Upper lobe of left lung (tissue), 4 donors: ENCODE data around the gene CHIC2.

Source experiments
- EP300 ChIP-seq, 4 donors: sonication (generic); formaldehyde crosslinking; IDR thresholded peaks; one replicate each; pipeline ENCODE4 v1.5.1; 2017; ENCODE audit warnings: antibody characterized with exemption in 4 of 4, control low read depth in 2 of 4
- POLR2AphosphoS5 ChIP-seq, 2 donors: sonication (generic); formaldehyde crosslinking; IDR thresholded peaks; one replicate each; pipeline ENCODE4 v1.5.1; 2017; ENCODE audit warnings: antibody characterized with exemption in 2 of 2
- TF ChIP-seq, protein P1 (sequence below), 6 experiments: fragments of 450-650 bp in 4 of 6; fragments of 200-600 bp in 2 of 6; sonication (generic) in 2 of 6; IDR thresholded peaks; one replicate each; pipeline ENCODE4 v1.5.1; 2016 to 2019; ENCODE audit warnings: antibody characterized with exemption in 6 of 6

DNA sequence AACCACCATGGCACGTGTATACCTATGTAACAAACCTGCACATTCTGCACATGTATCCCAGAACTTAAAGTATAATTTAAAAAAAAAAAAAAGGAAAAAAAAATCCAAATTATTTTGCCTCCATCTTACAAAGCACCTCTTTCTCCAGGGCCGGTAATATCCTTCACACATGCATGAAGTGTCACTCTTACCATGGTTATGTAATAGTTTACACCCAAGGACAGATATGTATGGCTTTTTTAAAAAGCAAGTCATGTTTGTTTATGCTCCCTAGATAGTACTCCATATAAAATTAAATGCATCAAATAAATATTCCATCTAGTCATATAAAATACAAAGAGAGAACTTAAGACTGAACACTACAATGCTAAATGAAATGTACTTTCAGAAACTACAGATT lies 22.5 kb downstream of the CHIC2 start:
- TF ChIP-seq, protein P1, sequence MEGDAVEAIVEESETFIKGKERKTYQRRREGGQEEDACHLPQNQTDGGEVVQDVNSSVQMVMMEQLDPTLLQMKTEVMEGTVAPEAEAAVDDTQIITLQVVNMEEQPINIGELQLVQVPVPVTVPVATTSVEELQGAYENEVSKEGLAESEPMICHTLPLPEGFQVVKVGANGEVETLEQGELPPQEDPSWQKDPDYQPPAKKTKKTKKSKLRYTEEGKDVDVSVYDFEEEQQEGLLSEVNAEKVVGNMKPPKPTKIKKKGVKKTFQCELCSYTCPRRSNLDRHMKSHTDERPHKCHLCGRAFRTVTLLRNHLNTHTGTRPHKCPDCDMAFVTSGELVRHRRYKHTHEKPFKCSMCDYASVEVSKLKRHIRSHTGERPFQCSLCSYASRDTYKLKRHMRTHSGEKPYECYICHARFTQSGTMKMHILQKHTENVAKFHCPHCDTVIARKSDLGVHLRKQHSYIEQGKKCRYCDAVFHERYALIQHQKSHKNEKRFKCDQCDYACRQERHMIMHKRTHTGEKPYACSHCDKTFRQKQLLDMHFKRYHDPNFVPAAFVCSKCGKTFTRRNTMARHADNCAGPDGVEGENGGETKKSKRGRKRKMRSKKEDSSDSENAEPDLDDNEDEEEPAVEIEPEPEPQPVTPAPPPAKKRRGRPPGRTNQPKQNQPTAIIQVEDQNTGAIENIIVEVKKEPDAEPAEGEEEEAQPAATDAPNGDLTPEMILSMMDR (IDR thresholded peaks at IDR 0.05), result no peak
- TF ChIP-seq EP300 (IDR thresholded peaks at IDR 0.05) (no peak), POLR2AphosphoS5 (IDR thresholded peaks at IDR 0.05) (no peak)
